Liver (tissue), 9 donors: Measurements from ENCODE around the gene ANKRD11. TPM values are rescaled to one million over a fixed set of nuclear protein-coding genes. Genes with fewer than 3 reads are reported as not detected.

Experiments used
- DNase-seq: peaks from one replicate; pipeline ENCODE4 v3.0.0-alpha.2; 2017; ENCODE audit warnings: low spot score
- H3K27ac ChIP-seq, 2 donors: one replicate each; pipeline ENCODE4 v1.7.0; 2013; ENCODE audit warnings: inconsistent platforms in 2 of 2, low read length in 2 of 2, control low read depth in 1 of 2, low read depth in 1 of 2, mild to moderate bottlenecking in 1 of 2
- H3K27me3 ChIP-seq, 4 donors: one replicate each; pipeline versions ENCODE4 v1.6.1 to v1.7.0; 2013; ENCODE audit warnings: low read length in 3 of 4, inconsistent platforms in 1 of 4, mild to moderate bottlenecking in 1 of 4, moderate library complexity in 1 of 4; ENCODE audit not compliant: control insufficient read depth in 4 of 4, insufficient read depth in 4 of 4
- H3K36me3 ChIP-seq, 4 donors: one replicate each; pipeline versions ENCODE4 v1.6.1 to v1.7.0; 2013; ENCODE audit warnings: low read length in 3 of 4, mild to moderate bottlenecking in 3 of 4, low read depth in 1 of 4, moderate library complexity in 1 of 4; ENCODE audit not compliant: control insufficient read depth in 4 of 4, insufficient read depth in 3 of 4
- H3K4me1 ChIP-seq, 4 donors: one replicate each; pipeline versions ENCODE4 v1.6.1 to v1.7.0; 2013; ENCODE audit warnings: low read length in 3 of 4, mild to moderate bottlenecking in 3 of 4, moderate library complexity in 1 of 4; ENCODE audit not compliant: control insufficient read depth in 4 of 4, insufficient read depth in 4 of 4
- H3K4me3 ChIP-seq, 3 donors: one replicate each; pipeline versions ENCODE4 v1.6.1 to v1.7.0; 2013; ENCODE audit warnings: low read length in 3 of 3, control low read depth in 1 of 3, low read depth in 1 of 3, mild to moderate bottlenecking in 1 of 3
- H3K9ac ChIP-seq, 2 donors: one replicate each; pipeline ENCODE4 v1.7.0; 2013; ENCODE audit warnings: low read length in 2 of 2, mild to moderate bottlenecking in 2 of 2, moderate library complexity in 2 of 2, control low read depth in 1 of 2, low read depth in 1 of 2
- H3K9me3 ChIP-seq, 4 donors: one replicate each; pipeline versions ENCODE4 v1.6.1 to v1.7.0; 2013; ENCODE audit warnings: low read length in 3 of 4; ENCODE audit not compliant: control insufficient read depth in 4 of 4
- EGR1 ChIP-seq, 2 donors: IDR thresholded peaks; 2 replicates each; pipeline ENCODE4 v1.6.1; 2016 to 2018; ENCODE audit warnings: antibody characterized with exemption in 2 of 2, low read depth in 2 of 2
- FOXA1 ChIP-seq: IDR thresholded peaks from 2 replicates; pipeline ENCODE4 v1.6.1; 2016; ENCODE audit warnings: antibody characterized with exemption
- FOXA2 ChIP-seq: IDR thresholded peaks from 2 replicates; pipeline ENCODE4 v1.6.1; 2016; ENCODE audit warnings: antibody characterized with exemption
- GABPA ChIP-seq, 2 donors: IDR thresholded peaks in 1 of 2; conservative IDR thresholded peaks in 1 of 2; 2 replicates each; pipeline ENCODE4 v1.6.1; 2016; ENCODE audit warnings: antibody characterized with exemption in 2 of 2, mild to moderate bottlenecking in 1 of 2, moderate library complexity in 1 of 2
- HNF4A ChIP-seq, 2 donors: conservative IDR thresholded peaks; 2 replicates each; pipeline ENCODE4 v1.6.1; 2016; ENCODE audit warnings: antibody characterized with exemption in 2 of 2, mild to moderate bottlenecking in 2 of 2
- HNF4G ChIP-seq: IDR thresholded peaks from 2 replicates; pipeline ENCODE4 v1.6.1; 2016; ENCODE audit warnings: antibody characterized with exemption
- JUND ChIP-seq, 2 donors: IDR thresholded peaks; 2 replicates each; pipeline ENCODE4 v1.6.1; 2016; ENCODE audit warnings: antibody characterized with exemption in 2 of 2
- NR2F2 ChIP-seq: IDR thresholded peaks from 2 replicates; pipeline ENCODE4 v1.6.1; 2016; ENCODE audit warnings: antibody characterized with exemption
- RAD21 ChIP-seq, 2 donors: IDR thresholded peaks; 2 replicates each; pipeline ENCODE4 v1.6.1; 2016; ENCODE audit warnings: antibody characterized with exemption in 2 of 2, mild to moderate bottlenecking in 2 of 2
- RXRA ChIP-seq, 2 donors: IDR thresholded peaks; 2 replicates each; pipeline ENCODE4 v1.6.1; 2017 to 2018; ENCODE audit warnings: antibody characterized with exemption in 2 of 2, mild to moderate bottlenecking in 1 of 2
- SP1 ChIP-seq: IDR thresholded peaks from 2 replicates; pipeline ENCODE4 v1.6.1; 2018; ENCODE audit warnings: antibody characterized with exemption, mild to moderate bottlenecking
- TAF1 ChIP-seq: conservative IDR thresholded peaks from 2 replicates; pipeline ENCODE4 v1.6.1; 2016; ENCODE audit warnings: antibody characterized with exemption, mild to moderate bottlenecking
- YY1 ChIP-seq: IDR thresholded peaks from 2 replicates; pipeline ENCODE4 v1.6.1; 2016; ENCODE audit warnings: antibody characterized with exemption, mild to moderate bottlenecking
- WGBS: extraction: QIAGEN DNeasy Blood & Tissue Kit; methylation state at CpG from one replicate; pipeline ENCODE4 v1.1.7; 2013; 5-methylcytosine and 5-hydroxymethylcytosine counted together
- polyA plus RNA-seq, 2 donors: library from polyadenylated mRNA; stranded (reverse) in 1 of 2; unstranded in 1 of 2; fragments of 200-250 nt in 1 of 2; fragments of >200 nt in 1 of 2; fragmentation: Nextera tagmentation in 1 of 2; extraction: Ambion mirVana in 1 of 2; gene quantifications; one replicate each; pipeline versions ENCODE4 v1.2.1 to v1.2.3, GENCODE V29; 2013 to 2015
- total RNA-seq, 2 donors: library from RNA; depleted of rRNA; stranded (reverse); fragments of >200 nt; gene quantifications; one replicate each; pipeline ENCODE4 v1.2.3, GENCODE V29; 2014
- TF ChIP-seq, protein P1 (sequence below): IDR thresholded peaks from 2 replicates; pipeline ENCODE4 v1.6.1; 2016; ENCODE audit warnings: antibody characterized with exemption
- TF ChIP-seq, protein P2 (sequence below): IDR thresholded peaks from 2 replicates; pipeline ENCODE4 v1.6.1; 2016; ENCODE audit warnings: antibody characterized with exemption
- TF ChIP-seq, protein P3 (sequence below): IDR thresholded peaks from 2 replicates; pipeline ENCODE4 v1.6.1; 2016; ENCODE audit warnings: antibody characterized with exemption
- TF ChIP-seq, protein P4 (sequence below): IDR thresholded peaks from 2 replicates; pipeline ENCODE4 v1.6.1; 2016; ENCODE audit warnings: antibody characterized with exemption, mild to moderate bottlenecking
- TF ChIP-seq, protein P5 (sequence below): fragments of 150-350 bp; IDR thresholded peaks from 2 replicates; pipeline ENCODE4 v1.5.1; 2017; ENCODE audit warnings: improper control_type of control experiment, low read depth, low read length; ENCODE audit not compliant: missing input control
- donor health status: healthy.
- donor health status: healthy.
- donor health status: healthy.
- donor health status: healthy.
- donor health status: healthy.

ANKRD11 gene
- total and polyA plus RNA-seq, 4 donors = 16.3 to 55.1 (median 28.0) TPM

DNA sequence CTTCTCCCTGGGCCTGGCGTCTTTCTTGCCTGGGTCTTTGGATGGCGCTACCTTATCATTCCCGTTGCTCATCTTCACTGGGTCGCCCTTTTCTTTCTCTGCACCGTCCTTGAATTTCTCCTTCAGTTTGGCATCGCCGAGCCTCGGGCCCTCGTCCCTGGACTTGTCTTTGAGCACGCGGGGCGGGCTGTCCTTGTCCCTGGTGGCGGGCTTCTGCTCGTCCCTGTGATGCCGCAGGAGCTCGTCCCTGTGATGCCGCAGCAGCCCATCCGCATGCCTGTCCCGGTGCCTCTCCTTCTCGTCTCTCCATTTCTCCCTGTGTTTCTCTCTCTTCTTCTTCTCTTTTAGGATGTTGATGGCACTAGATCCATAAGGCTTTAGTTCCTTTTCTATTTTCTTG, 208.5 kb downstream of the ANKRD11 start:
- no peak for DNase-seq
- Histone ChIP-seq H3K4me3 (no peak overlapping the region), H3K4me1 (no peaks in the 10 kb centered on the region), H3K9me3 (no peaks in the 10 kb centered on the region), H3K36me3 (peaks cover 19 to 74% (median 37%) of the 10 kb centered on the region in 4 donors), H3K27me3 (no peaks in the 10 kb centered on the region), H3K9ac (no peak overlapping the region), H3K27ac (no peak overlapping the region)
- WGBS = 98% methylated on average over 20 of the region's 20 CpGs
- TF ChIP-seq SP1 (no peak), JUND (IDR thresholded peaks at IDR 0.05) (no peak), TAF1 (no peak), RAD21 (IDR thresholded peaks at IDR 0.05) (no peak), EGR1 (IDR thresholded peaks at IDR 0.05; ENCODE audit: low read depth in 2 of 2) (no peak), YY1 (no peak), GABPA (IDR thresholded peaks at IDR 0.05 in 1 of 2, conservative IDR thresholded peaks at IDR 0.05 in 1 of 2) (no peak), NR2F2 (no peak), HNF4A (conservative IDR thresholded peaks at IDR 0.05) (no peak), RXRA (IDR thresholded peaks at IDR 0.05) (no peak), FOXA2 (no peak)
- TF ChIP-seq, protein P1, sequence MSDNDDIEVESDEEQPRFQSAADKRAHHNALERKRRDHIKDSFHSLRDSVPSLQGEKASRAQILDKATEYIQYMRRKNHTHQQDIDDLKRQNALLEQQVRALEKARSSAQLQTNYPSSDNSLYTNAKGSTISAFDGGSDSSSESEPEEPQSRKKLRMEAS = no peak
- TF ChIP-seq, protein P2, sequence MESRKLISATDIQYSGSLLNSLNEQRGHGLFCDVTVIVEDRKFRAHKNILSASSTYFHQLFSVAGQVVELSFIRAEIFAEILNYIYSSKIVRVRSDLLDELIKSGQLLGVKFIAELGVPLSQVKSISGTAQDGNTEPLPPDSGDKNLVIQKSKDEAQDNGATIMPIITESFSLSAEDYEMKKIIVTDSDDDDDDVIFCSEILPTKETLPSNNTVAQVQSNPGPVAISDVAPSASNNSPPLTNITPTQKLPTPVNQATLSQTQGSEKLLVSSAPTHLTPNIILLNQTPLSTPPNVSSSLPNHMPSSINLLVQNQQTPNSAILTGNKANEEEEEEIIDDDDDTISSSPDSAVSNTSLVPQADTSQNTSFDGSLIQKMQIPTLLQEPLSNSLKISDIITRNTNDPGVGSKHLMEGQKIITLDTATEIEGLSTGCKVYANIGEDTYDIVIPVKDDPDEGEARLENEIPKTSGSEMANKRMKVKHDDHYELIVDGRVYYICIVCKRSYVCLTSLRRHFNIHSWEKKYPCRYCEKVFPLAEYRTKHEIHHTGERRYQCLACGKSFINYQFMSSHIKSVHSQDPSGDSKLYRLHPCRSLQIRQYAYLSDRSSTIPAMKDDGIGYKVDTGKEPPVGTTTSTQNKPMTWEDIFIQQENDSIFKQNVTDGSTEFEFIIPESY = no peak
- TF ChIP-seq, protein P3, sequence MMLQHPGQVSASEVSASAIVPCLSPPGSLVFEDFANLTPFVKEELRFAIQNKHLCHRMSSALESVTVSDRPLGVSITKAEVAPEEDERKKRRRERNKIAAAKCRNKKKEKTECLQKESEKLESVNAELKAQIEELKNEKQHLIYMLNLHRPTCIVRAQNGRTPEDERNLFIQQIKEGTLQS = no peak
- TF ChIP-seq, protein P4, sequence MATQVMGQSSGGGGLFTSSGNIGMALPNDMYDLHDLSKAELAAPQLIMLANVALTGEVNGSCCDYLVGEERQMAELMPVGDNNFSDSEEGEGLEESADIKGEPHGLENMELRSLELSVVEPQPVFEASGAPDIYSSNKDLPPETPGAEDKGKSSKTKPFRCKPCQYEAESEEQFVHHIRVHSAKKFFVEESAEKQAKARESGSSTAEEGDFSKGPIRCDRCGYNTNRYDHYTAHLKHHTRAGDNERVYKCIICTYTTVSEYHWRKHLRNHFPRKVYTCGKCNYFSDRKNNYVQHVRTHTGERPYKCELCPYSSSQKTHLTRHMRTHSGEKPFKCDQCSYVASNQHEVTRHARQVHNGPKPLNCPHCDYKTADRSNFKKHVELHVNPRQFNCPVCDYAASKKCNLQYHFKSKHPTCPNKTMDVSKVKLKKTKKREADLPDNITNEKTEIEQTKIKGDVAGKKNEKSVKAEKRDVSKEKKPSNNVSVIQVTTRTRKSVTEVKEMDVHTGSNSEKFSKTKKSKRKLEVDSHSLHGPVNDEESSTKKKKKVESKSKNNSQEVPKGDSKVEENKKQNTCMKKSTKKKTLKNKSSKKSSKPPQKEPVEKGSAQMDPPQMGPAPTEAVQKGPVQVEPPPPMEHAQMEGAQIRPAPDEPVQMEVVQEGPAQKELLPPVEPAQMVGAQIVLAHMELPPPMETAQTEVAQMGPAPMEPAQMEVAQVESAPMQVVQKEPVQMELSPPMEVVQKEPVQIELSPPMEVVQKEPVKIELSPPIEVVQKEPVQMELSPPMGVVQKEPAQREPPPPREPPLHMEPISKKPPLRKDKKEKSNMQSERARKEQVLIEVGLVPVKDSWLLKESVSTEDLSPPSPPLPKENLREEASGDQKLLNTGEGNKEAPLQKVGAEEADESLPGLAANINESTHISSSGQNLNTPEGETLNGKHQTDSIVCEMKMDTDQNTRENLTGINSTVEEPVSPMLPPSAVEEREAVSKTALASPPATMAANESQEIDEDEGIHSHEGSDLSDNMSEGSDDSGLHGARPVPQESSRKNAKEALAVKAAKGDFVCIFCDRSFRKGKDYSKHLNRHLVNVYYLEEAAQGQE = no peak
- TF ChIP-seq, protein P5, sequence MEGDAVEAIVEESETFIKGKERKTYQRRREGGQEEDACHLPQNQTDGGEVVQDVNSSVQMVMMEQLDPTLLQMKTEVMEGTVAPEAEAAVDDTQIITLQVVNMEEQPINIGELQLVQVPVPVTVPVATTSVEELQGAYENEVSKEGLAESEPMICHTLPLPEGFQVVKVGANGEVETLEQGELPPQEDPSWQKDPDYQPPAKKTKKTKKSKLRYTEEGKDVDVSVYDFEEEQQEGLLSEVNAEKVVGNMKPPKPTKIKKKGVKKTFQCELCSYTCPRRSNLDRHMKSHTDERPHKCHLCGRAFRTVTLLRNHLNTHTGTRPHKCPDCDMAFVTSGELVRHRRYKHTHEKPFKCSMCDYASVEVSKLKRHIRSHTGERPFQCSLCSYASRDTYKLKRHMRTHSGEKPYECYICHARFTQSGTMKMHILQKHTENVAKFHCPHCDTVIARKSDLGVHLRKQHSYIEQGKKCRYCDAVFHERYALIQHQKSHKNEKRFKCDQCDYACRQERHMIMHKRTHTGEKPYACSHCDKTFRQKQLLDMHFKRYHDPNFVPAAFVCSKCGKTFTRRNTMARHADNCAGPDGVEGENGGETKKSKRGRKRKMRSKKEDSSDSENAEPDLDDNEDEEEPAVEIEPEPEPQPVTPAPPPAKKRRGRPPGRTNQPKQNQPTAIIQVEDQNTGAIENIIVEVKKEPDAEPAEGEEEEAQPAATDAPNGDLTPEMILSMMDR = no peak

DNA sequence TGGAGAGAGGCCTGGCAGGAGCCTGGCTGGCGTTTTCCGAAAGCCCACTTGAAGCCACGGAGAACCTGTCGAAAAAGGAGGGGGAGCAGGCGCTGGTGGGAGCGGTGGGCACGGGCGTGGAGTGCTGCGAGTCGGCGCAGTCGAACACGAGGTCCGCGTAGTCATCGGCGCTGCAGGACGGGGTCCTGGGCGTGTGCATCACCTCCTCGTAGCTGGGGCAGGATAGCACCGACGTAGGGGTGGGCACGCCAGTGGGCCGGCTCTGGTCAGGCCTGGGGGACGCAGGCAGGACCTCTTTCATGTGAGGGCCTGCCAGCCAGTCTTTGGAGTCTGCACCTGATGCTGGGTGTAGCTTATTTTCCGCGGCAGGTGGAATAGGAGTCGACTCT, 209.2 kb downstream of the ANKRD11 start:
- Histone ChIP-seq H3K4me3 (no peak overlapping the region), H3K4me1 (no peaks in the 10 kb centered on the region), H3K27ac (no peak overlapping the region), H3K27me3 (no peaks in the 10 kb centered on the region), H3K36me3 (peaks cover 19 to 69% (median 31%) of the 10 kb centered on the region in 4 donors), H3K9ac (no peak overlapping the region), H3K9me3 (no peaks in the 10 kb centered on the region)
- no peak for DNase-seq
- 97% methylated on average over 28 of the region's 28 CpGs for WGBS
- TF ChIP-seq FOXA2 (no peak), EGR1 (IDR thresholded peaks at IDR 0.05; ENCODE audit: low read depth in 2 of 2) (no peak), TAF1 (no peak), HNF4A (conservative IDR thresholded peaks at IDR 0.05) (no peak), RAD21 (IDR thresholded peaks at IDR 0.05) (no peak), RXRA (IDR thresholded peaks at IDR 0.05) (no peak), JUND (IDR thresholded peaks at IDR 0.05) (no peak), FOXA1 (no peak), HNF4G (no peak)
- TF ChIP-seq, protein P2 = no peak
- TF ChIP-seq, protein P5 = no peak
- TF ChIP-seq, protein P1 = no peak
